ENCODE measurements around the gene KCNG1. TPM values are rescaled to one million over a fixed set of nuclear protein-coding genes. Genes with fewer than 3 reads are reported as not detected.

The KCNG1 gene
- total and polyA plus RNA-seq, 2 donors from 2014 or later = 0.35 to 0.58 TPM

DNA sequence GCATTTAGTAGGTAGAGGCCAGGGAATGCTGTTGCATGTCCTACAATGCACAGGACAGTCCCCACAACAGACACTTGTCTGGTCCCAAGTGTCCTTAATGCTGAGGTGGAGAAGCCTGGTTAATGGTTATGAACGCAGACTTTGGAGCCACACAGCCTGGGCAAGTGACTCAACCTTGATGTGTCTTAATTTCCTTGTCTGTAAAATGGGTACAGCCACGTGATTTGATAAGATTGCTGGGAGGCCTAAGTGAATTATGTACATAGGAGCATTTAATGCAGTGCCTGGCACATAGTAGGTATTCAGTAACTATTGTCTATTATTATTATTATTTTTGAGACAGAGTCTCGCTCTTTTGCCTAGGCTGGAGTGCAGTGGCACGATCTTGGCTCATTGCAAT is 11.4 kb downstream of the KCNG1 start:
- Histone ChIP-seq H3K9me3 (ENCODE audit: control insufficient read depth in 2 of 3, insufficient read depth in 1 of 3, low read length in 3 of 3) (no peaks in the 10 kb centered on the region), H3K27ac (ENCODE audit: low read depth in 2 of 2, low read length in 2 of 2) (no peak overlapping the region), H3K9ac (ENCODE audit: low read length in 3 of 3) (no peak overlapping the region), H3K27me3 (ENCODE audit: control insufficient read depth, insufficient read depth, low read length) (no peaks in the 10 kb centered on the region), H3K36me3 (ENCODE audit: control insufficient read depth in 2 of 3, insufficient read depth in 3 of 3, low read length in 3 of 3) (no peaks in the 10 kb centered on the region), H3K4me1 (ENCODE audit: control insufficient read depth in 2 of 3, insufficient read depth in 2 of 3, low read depth in 1 of 3, low read length in 3 of 3) (no peaks in the 10 kb centered on the region), H3K4me3 (ENCODE audit: low read length in 3 of 3) (no peak overlapping the region)
- no peak for TF ChIP-seq CTCF (IDR thresholded peaks at IDR 0.05; ENCODE audit: borderline replicate concordance, extremely low read depth, insufficient read depth)
- intact Hi-C loops (cut with DNase I) = no loop called here
- no peak for DNase-seq
- FAIRE-seq = no peak

- H3K9ac ChIP-seq (ENCODE audit: low read length in 3 of 3) = no peak overlapping the region
- H3K9me3 ChIP-seq (ENCODE audit: control insufficient read depth in 2 of 3, insufficient read depth in 1 of 3, low read length in 3 of 3) = no peaks in the 10 kb centered on the region
- TF ChIP-seq CTCF (IDR thresholded peaks at IDR 0.05; ENCODE audit: borderline replicate concordance, extremely low read depth, insufficient read depth) = no peak
- no peak overlapping the region for H3K27ac ChIP-seq (ENCODE audit: low read depth in 2 of 2, low read length in 2 of 2)
- no peaks in the 10 kb centered on the region for H3K27me3 ChIP-seq (ENCODE audit: control insufficient read depth, insufficient read depth, low read length)
- intact Hi-C loops (cut with DNase I) = no loop called here
- no peaks in the 10 kb centered on the region for H3K36me3 ChIP-seq (ENCODE audit: control insufficient read depth in 2 of 3, insufficient read depth in 3 of 3, low read length in 3 of 3)
- H3K4me3 ChIP-seq (ENCODE audit: low read length in 3 of 3) = no peak overlapping the region
- DNase-seq = no peak
- no peaks in the 10 kb centered on the region for H3K4me1 ChIP-seq (ENCODE audit: control insufficient read depth in 2 of 3, insufficient read depth in 2 of 3, low read depth in 1 of 3, low read length in 3 of 3)
- FAIRE-seq = no peak
These were observed 12.0 kb downstream of the KCNG1 start for GRCh38 chr20:51010932-51011331.

DNA sequence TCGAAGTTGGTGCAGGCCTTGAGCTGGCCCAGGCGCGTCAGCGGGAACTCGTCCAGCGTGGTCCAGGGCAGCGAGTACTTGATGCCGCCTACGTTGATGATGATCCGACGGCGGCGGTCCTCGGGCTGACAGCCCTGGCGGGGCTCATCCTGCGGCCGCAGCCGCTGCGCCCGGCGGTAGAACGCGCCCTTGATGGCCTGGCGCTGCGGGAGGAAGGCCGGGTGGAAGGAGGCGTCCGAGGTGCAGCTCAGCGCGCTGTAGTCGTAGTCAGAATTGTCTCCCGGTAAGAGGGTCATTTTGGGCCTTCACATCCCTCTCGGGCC is 12.9 kb downstream of the KCNG1 start:
- Histone ChIP-seq H3K27me3 (ENCODE audit: control insufficient read depth, insufficient read depth, low read length) (no peaks in the 10 kb centered on the region), H3K9ac (ENCODE audit: low read length in 3 of 3) (no peak overlapping the region), H3K27ac (ENCODE audit: low read depth in 2 of 2, low read length in 2 of 2) (no peak overlapping the region), H3K4me3 (ENCODE audit: low read length in 3 of 3) (no peak overlapping the region), H3K36me3 (ENCODE audit: control insufficient read depth in 2 of 3, insufficient read depth in 3 of 3, low read length in 3 of 3) (no peaks in the 10 kb centered on the region), H3K9me3 (ENCODE audit: control insufficient read depth in 2 of 3, insufficient read depth in 1 of 3, low read length in 3 of 3) (no peaks in the 10 kb centered on the region), H3K4me1 (ENCODE audit: control insufficient read depth in 2 of 3, insufficient read depth in 2 of 3, low read depth in 1 of 3, low read length in 3 of 3) (no peaks in the 10 kb centered on the region)
- no peak for TF ChIP-seq CTCF (IDR thresholded peaks at IDR 0.05; ENCODE audit: borderline replicate concordance, extremely low read depth, insufficient read depth)
- intact Hi-C loops (cut with DNase I) = no loop called here
- no peak for DNase-seq
- FAIRE-seq = no peak

GRCh38 chr20:51009303-51010042 is 13.4 kb downstream of the KCNG1 start:
- H3K36me3 ChIP-seq (ENCODE audit: control insufficient read depth in 2 of 3, insufficient read depth in 3 of 3, low read length in 3 of 3) = no peaks in the 10 kb centered on the region
- FAIRE-seq (no peak), DNase-seq (peak in 1 of 5 donors; percentile 31)
- H3K27ac ChIP-seq (ENCODE audit: low read depth in 2 of 2, low read length in 2 of 2) = no peak overlapping the region
- intact Hi-C loops (cut with DNase I) = no loop called here
- H3K27me3 ChIP-seq (ENCODE audit: control insufficient read depth, insufficient read depth, low read length) = no peaks in the 10 kb centered on the region
- H3K9me3 ChIP-seq (ENCODE audit: control insufficient read depth in 2 of 3, insufficient read depth in 1 of 3, low read length in 3 of 3) = no peaks in the 10 kb centered on the region
- H3K4me1 ChIP-seq (ENCODE audit: control insufficient read depth in 2 of 3, insufficient read depth in 2 of 3, low read depth in 1 of 3, low read length in 3 of 3) = no peaks in the 10 kb centered on the region
- TF ChIP-seq CTCF (IDR thresholded peaks at IDR 0.05; ENCODE audit: borderline replicate concordance, extremely low read depth, insufficient read depth) = no peak
- H3K9ac ChIP-seq (ENCODE audit: low read length in 3 of 3) = no peak overlapping the region
- no peak overlapping the region for H3K4me3 ChIP-seq (ENCODE audit: low read length in 3 of 3)
